Endothelial cell of umbilical vein (primary cell): ENCODE results near the gene EGFL7. TPM values are rescaled to one million over a fixed set of nuclear protein-coding genes. Genes with fewer than 3 reads are reported as not detected.

ENCODE experiments used
- BruUV-seq: library from RNA; stranded (reverse); fragments of 400-500 nt; replicated peaks from 2 replicates; lab custom pipeline; 2021; lab: Mats Ljungman, UMichigan
- CTCF ChIA-PET: fragments of 300-600, 350-600 bp; sonication (Branson Sonifier 250); formaldehyde crosslinking; loops from one replicate; lab custom pipeline; 2021; ENCODE audit warnings: antibody characterized with exemption, inconsistent platforms; lab: Charles Lee
- POLR2A ChIA-PET: fragments of 300-600, 350-600 bp; sonication (Branson Sonifier 250); formaldehyde crosslinking; loops from one replicate; lab custom pipeline; 2021; ENCODE audit warnings: antibody characterized with exemption, inconsistent platforms; lab: Charles Lee
- DNase-seq: peaks from one replicate; pipeline ENCODE4 v3.0.0-alpha.2; 2011; ENCODE audit warnings: low read depth, low spot score
- FAIRE-seq: peaks from 2 replicates; lab custom pipeline; 2011; peaks lifted over from hg19 to GRCh38; lab: Jason Lieb, UNC
- H2AFZ ChIP-seq: 2 replicates; pipeline ENCODE4 v1.6.0; 2012; ENCODE audit warnings: low read depth, low read length, control low read depth, inconsistent platforms
- H3K27ac ChIP-seq: 2 replicates; pipeline ENCODE4 v1.5.1; 2011; ENCODE audit warnings: low read depth, mild to moderate bottlenecking, control low read depth, low read length, moderate library complexity; ENCODE audit not compliant: insufficient read depth
- H3K27me3 ChIP-seq, 2 experiments: 2 replicates each; pipeline versions ENCODE4 v1.6.0 to v1.6.1; 2011; ENCODE audit warnings: low read length in 2 of 2, mixed read lengths in 1 of 2; ENCODE audit not compliant: control insufficient read depth in 2 of 2, insufficient read depth in 2 of 2
- H3K36me3 ChIP-seq, 2 experiments: 2 replicates in 1 of 2; 3 replicates in 1 of 2; pipeline ENCODE4 v1.5.1; 2011; ENCODE audit warnings: low read length in 2 of 2, mild to moderate bottlenecking in 1 of 2, moderate library complexity in 1 of 2; ENCODE audit not compliant: control insufficient read depth in 2 of 2, insufficient read depth in 2 of 2; ENCODE audit errors: extremely low read depth in 1 of 2
- H3K4me1 ChIP-seq: 3 replicates; pipeline ENCODE4 v1.5.1; 2011; ENCODE audit warnings: mild to moderate bottlenecking, low read length; ENCODE audit not compliant: control insufficient read depth, insufficient read depth; ENCODE audit errors: extremely low read depth
- H3K4me2 ChIP-seq: 2 replicates; pipeline ENCODE4 v1.6.1; 2011; ENCODE audit warnings: low read length, control low read depth, mixed read lengths; ENCODE audit not compliant: insufficient read depth
- H3K4me3 ChIP-seq, 3 experiments: fragments of 200-600 bp in 1 of 3; sonication (generic), shearing (Covaris generic) in 1 of 3; replicated peaks in 1 of 3; 2 replicates each; pipeline ENCODE4 v1.5.1; 2011 to 2016; ENCODE audit warnings: control low read depth in 3 of 3, low read length in 3 of 3, mild to moderate bottlenecking in 2 of 3, inconsistent platforms in 1 of 3, low read depth in 1 of 3, moderate library complexity in 1 of 3; ENCODE audit not compliant: insufficient read depth in 1 of 3
- H3K79me2 ChIP-seq: 2 replicates; pipeline ENCODE4 v1.6.0; 2012; ENCODE audit warnings: low read length, inconsistent platforms; ENCODE audit not compliant: control insufficient read depth, insufficient read depth
- H3K9ac ChIP-seq: replicated peaks from 2 replicates; pipeline ENCODE3; 2011; ENCODE audit warnings: low read length, control low read depth; ENCODE audit not compliant: insufficient read depth; ENCODE audit errors: extremely low read depth
- H3K9me1 ChIP-seq: replicated peaks from 3 replicates; pipeline ENCODE4 v1.6.0; 2011; ENCODE audit warnings: mild to moderate bottlenecking, low read length; ENCODE audit not compliant: control insufficient read depth, insufficient read depth; ENCODE audit errors: extremely low read depth
- H3K9me3 ChIP-seq: replicated peaks from 2 replicates; pipeline ENCODE4 v1.5.1; 2012; ENCODE audit warnings: low read length, inconsistent platforms; ENCODE audit not compliant: control insufficient read depth, insufficient read depth
- H4K20me1 ChIP-seq: replicated peaks from 2 replicates; pipeline ENCODE3; 2011; ENCODE audit warnings: mild to moderate bottlenecking, low read length; ENCODE audit not compliant: control insufficient read depth, insufficient read depth; ENCODE audit errors: extremely low read depth
- EZH2 ChIP-seq: IDR thresholded peaks from 2 replicates; pipeline ENCODE4 v1.6.1; 2012; ENCODE audit warnings: borderline replicate concordance, low read depth, mild to moderate bottlenecking, moderate library complexity, low read length, inconsistent platforms; ENCODE audit not compliant: severe bottlenecking
- FOS ChIP-seq: IDR thresholded peaks from 2 replicates; pipeline ENCODE4 v1.6.1; 2011; ENCODE audit warnings: mild to moderate bottlenecking, low read length, moderate library complexity, borderline replicate concordance; ENCODE audit not compliant: insufficient read depth
- GATA2 ChIP-seq: IDR thresholded peaks from 2 replicates; pipeline ENCODE4 v1.7.0; 2011; ENCODE audit warnings: low read depth, mild to moderate bottlenecking, moderate library complexity, mixed read lengths, low read length; ENCODE audit not compliant: insufficient read length, insufficient read depth
- JUN ChIP-seq: IDR thresholded peaks from 2 replicates; pipeline ENCODE4 v1.6.1; 2011; ENCODE audit warnings: borderline replicate concordance, low read depth; ENCODE audit not compliant: insufficient read length, insufficient read depth
- MYC ChIP-seq: IDR thresholded peaks from one replicate; pipeline ENCODE4 v1.6.1; 2011; ENCODE audit warnings: mild to moderate bottlenecking, low read depth, low read length
- POLR2A ChIP-seq: IDR thresholded peaks from 2 replicates; pipeline ENCODE4 v1.6.1; 2012; ENCODE audit warnings: low read depth, mild to moderate bottlenecking, control low read depth, low read length
- POLR2AphosphoS5 ChIP-seq: IDR thresholded peaks from 2 replicates; pipeline ENCODE4 v1.6.1; 2012; ENCODE audit warnings: low read depth, mild to moderate bottlenecking, control low read depth, low read length, moderate library complexity; ENCODE audit not compliant: insufficient read depth
- dilution Hi-C: fragments of 300-500 bp; cut with MboI; formaldehyde crosslinking; loops from one replicate; pipeline ENCODE4 v1.15.0; 2019; ENCODE audit warnings: low sequenced_read_pairs; ENCODE audit not compliant: extremely low pct_ligation_motif_present
- intact Hi-C: fragments of 100-400 bp; cut with micrococcal nuclease; formaldehyde crosslinking; loops from one replicate; pipeline ENCODE4 v1.10.0; 2022
- polyA plus RNA-seq, 4 experiments: library from polyadenylated mRNA; depleted of rRNA in 3 of 4; stranded (reverse) in 3 of 4; unstranded in 1 of 4; fragments of >200 nt; gene quantifications; 2 replicates each; pipeline versions ENCODE4 v1.2.1 to v1.2.3, GENCODE V29; 2011 to 2012; ENCODE audit warnings: missing spikeins in 1 of 4
- total RNA-seq: library from RNA; stranded (reverse); gene quantifications from 2 replicates; pipeline ENCODE4 v1.2.3, GENCODE V29; 2021
- TF ChIP-seq, protein P1 (sequence below), 2 donors: IDR thresholded peaks; 1 replicate in 1 of 2; 2 replicates in 1 of 2; pipeline ENCODE4 v1.5.1; 2011; ENCODE audit warnings: low read length in 2 of 2, mild to moderate bottlenecking in 2 of 2, moderate library complexity in 2 of 2, control low read depth in 1 of 2, inconsistent platforms in 1 of 2, low read depth in 1 of 2; ENCODE audit not compliant: insufficient read depth in 1 of 2; ENCODE audit errors: extremely low read depth in 1 of 2
- TF ChIP-seq, protein P2 (sequence below): IDR thresholded peaks from 2 replicates; pipeline ENCODE4 v1.6.1; 2011; ENCODE audit not compliant: insufficient read depth, insufficient read length

Gene EGFL7
- total and polyA plus RNA-seq, 2 donors (not counting 3 experiments of a cell fraction or from before 2014, with no cell fraction given) = 1,043 to 1,377 TPM

DNA sequence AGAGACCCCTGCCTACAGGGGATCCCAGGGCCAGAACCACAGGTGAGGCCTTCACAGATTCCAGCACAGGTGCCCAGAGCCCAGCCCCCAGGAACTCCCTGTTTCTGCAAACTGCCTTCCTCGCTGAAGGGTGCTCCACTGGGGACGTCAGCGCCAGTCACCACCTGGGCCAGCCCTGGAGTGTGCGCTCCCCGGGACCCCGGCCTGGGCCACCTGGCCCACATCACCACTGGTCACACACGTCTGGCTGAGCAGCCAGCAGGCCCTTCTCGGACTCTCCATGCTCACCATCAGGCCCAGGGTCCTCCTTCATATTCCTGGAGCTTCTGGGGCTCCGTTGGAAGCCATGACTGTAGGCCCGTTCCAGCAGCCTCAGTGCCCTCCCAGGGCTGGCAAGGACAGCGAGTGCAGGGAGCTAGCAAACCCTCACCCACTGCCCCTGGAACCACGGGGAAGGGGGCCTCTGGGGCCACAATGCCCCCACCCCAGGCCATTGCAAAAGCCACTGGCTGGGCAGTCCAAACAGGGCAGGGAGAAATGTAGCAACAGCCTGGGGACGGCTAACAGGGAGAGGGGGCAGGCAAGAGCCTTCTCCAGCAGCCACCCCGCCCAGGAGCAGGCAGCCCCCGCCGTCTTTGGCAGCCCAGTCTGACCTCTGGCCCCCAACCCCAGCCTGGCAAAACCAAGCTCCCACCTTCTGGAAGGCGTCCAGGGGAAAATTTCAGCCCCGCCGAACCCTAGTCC is 23.2 kb downstream of the EGFL7 start:
- Histone ChIP-seq H4K20me1 (no peaks in the 10 kb centered on the region), H3K79me2 (peaks cover 52% of the 10 kb centered on the region), H3K9ac (peak overlapping the region; percentile 71), H3K36me3 (peaks cover 0 to 4% of the 10 kb centered on the region in 2 experiments), H3K9me3 (no peaks in the 10 kb centered on the region), H3K4me3 (peak overlapping the region; percentile 59 to 79 (median 75)), H2AFZ (no peak overlapping the region), H3K9me1 (no peaks in the 10 kb centered on the region), H3K27me3 (no peaks in the 10 kb centered on the region), H3K27ac (peak overlapping the region; percentile 24), H3K4me1 (peaks cover 13% of the 10 kb centered on the region), H3K4me2 (peak overlapping the region; percentile 79)
- TSS peak; percentile 13 for BruUV-seq
- POLR2A ChIA-PET = interaction anchor here (1.9 to 2.0 kb wide), 2 partner anchors 28 to 41 kb away, joined by 7 to 8 read pairs; no protein-coding TSS in a partner anchor
- intact Hi-C loops (loop anchor here (2.0 kb wide), 1 partner anchor 27 kb away; the partner anchor contains the start of gene DIPK1B), dilution Hi-C loops (no loop called here)
- no peak for DNase-seq
- TF ChIP-seq, protein P1, sequence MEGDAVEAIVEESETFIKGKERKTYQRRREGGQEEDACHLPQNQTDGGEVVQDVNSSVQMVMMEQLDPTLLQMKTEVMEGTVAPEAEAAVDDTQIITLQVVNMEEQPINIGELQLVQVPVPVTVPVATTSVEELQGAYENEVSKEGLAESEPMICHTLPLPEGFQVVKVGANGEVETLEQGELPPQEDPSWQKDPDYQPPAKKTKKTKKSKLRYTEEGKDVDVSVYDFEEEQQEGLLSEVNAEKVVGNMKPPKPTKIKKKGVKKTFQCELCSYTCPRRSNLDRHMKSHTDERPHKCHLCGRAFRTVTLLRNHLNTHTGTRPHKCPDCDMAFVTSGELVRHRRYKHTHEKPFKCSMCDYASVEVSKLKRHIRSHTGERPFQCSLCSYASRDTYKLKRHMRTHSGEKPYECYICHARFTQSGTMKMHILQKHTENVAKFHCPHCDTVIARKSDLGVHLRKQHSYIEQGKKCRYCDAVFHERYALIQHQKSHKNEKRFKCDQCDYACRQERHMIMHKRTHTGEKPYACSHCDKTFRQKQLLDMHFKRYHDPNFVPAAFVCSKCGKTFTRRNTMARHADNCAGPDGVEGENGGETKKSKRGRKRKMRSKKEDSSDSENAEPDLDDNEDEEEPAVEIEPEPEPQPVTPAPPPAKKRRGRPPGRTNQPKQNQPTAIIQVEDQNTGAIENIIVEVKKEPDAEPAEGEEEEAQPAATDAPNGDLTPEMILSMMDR (IDR thresholded peaks at IDR 0.05; ENCODE audit: extremely low read depth in 1 of 2, insufficient read depth in 1 of 2, low read depth in 1 of 2, low read length in 2 of 2) = peak in 1 of 2 donors; percentile 21
- no peak for TF ChIP-seq EZH2
- FAIRE-seq = peak; percentile 47
- CTCF ChIA-PET = interaction anchor here (0.8 to 1.3 kb wide), 4 partner anchors 9 to 57 kb away, joined by 3 to 5 read pairs (median 4); partner anchors contain the start of gene LCN10

DNA sequence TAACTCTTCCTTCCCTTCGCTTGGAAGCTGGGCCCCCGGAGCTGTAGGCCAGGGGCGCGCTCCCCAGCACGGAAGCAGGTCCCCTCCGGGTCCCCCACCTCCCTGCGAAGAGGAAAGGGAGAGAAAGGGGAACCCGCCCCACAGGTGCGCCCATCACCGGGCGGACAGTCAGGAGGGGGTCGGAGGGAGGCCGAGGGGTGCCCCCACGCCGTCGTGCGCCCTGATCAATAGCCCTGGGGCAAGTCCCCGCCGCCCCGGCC is 23.7 kb downstream of the EGFL7 start:
- Histone ChIP-seq H3K4me2 (peak overlapping the region; percentile 79), H2AFZ (no peak overlapping the region), H4K20me1 (no peaks in the 10 kb centered on the region), H3K27ac (peak overlapping the region; percentile 24), H3K9me1 (no peaks in the 10 kb centered on the region), H3K9me3 (no peaks in the 10 kb centered on the region), H3K36me3 (peaks cover 0 to 4% of the 10 kb centered on the region in 2 experiments), H3K9ac (peak overlapping the region; percentile 71), H3K27me3 (no peaks in the 10 kb centered on the region), H3K4me1 (peaks cover 13% of the 10 kb centered on the region), H3K79me2 (peaks cover 50% of the 10 kb centered on the region), H3K4me3 (peak overlapping the region; percentile 59 to 79 (median 75))
- TF ChIP-seq, protein P1 (IDR thresholded peaks at IDR 0.05; ENCODE audit: extremely low read depth in 1 of 2, insufficient read depth in 1 of 2, low read depth in 1 of 2, low read length in 2 of 2) = no peak
- TF ChIP-seq EZH2 = no peak
- TF ChIP-seq POLR2A = no peak
- no peak for TF ChIP-seq POLR2AphosphoS5
- TF ChIP-seq JUN = no peak
- TF ChIP-seq FOS = no peak
- no peak for TF ChIP-seq MYC
- TF ChIP-seq, protein P2, sequence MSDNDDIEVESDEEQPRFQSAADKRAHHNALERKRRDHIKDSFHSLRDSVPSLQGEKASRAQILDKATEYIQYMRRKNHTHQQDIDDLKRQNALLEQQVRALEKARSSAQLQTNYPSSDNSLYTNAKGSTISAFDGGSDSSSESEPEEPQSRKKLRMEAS = no peak
- TF ChIP-seq GATA2 = no peak
- POLR2A ChIA-PET = interaction anchor here (1.9 to 2.0 kb wide), 2 partner anchors 27 to 41 kb away, joined by 7 to 8 read pairs; no protein-coding TSS in a partner anchor
- dilution Hi-C loops = no loop called here
- intact Hi-C loops = loop anchor here (2.0 kb wide), 1 partner anchor 26 kb away; the partner anchor contains the start of gene DIPK1B
- DNase-seq = no peak
- peak; percentile 43 for FAIRE-seq
- BruUV-seq = no TSS peak
- CTCF ChIA-PET = interaction anchor here (0.8 to 2.0 kb wide), 5 partner anchors 9 to 57 kb away, joined by 3 to 5 read pairs (median 4); partner anchors contain the start of gene LCN10
